Subcutaneous adipose tissue (tissue), 4 donors: ENCODE measurements around the gene RGL4. TPM values are rescaled to one million over a fixed set of nuclear protein-coding genes. Genes with fewer than 3 reads are reported as not detected.

Experiments used
- CTCF ChIP-seq: fragments of 450-650 bp; IDR thresholded peaks from one replicate; pipeline ENCODE4 v1.5.1; 2016; ENCODE audit warnings: low read depth, mild to moderate bottlenecking, control low read depth, antibody characterized with exemption, moderate library complexity
- total RNA-seq, 4 donors: library from RNA; depleted of rRNA; stranded (reverse); fragments of >200 nt; gene quantifications; one replicate each; pipeline ENCODE4 v1.1.0, GENCODE V29; 2016

The RGL4 gene
- total RNA-seq, 4 donors from 2014 or later: not detected

- no peak for TF ChIP-seq CTCF
These were observed 9.6 kb upstream of the RGL4 start for GRCh38 chr22:23681026-23681809.

GRCh38 chr22:23682077-23682476 lies 8.7 kb upstream of the RGL4 start:
- no peak for TF ChIP-seq CTCF

- no peak for TF ChIP-seq CTCF
These were observed 7.9 kb upstream of the RGL4 start for GRCh38 chr22:23682827-23683355.

- no peak for TF ChIP-seq CTCF
These were observed 7.3 kb upstream of the RGL4 start for GRCh38 chr22:23683545-23683944.

GRCh38 chr22:23684026-23684425 lies 6.8 kb upstream of the RGL4 start:
- no peak for TF ChIP-seq CTCF

- TF ChIP-seq CTCF: no peak
These were observed 6.2 kb upstream of the RGL4 start for GRCh38 chr22:23684561-23685031.

- TF ChIP-seq CTCF: no peak
These were observed 5.5 kb upstream of the RGL4 start for GRCh38 chr22:23685205-23685784.
